SU-DHL-6 (cell line): ENCODE data around the gene EXT2.

Source experiments
- H2AFZ ChIP-seq: fragments of 200-600 bp; sonication (generic); 2 replicates; pipeline ENCODE4 v1.6.1; 2014; ENCODE audit warnings: low read depth, mild to moderate bottlenecking, moderate library complexity, mixed read lengths, antibody characterized with exemption, low read length; ENCODE audit not compliant: severe bottlenecking
- H3F3A ChIP-seq: fragments of 200-600 bp; shearing (Covaris generic); 2 replicates; pipeline ENCODE4 v1.6.0; 2016; ENCODE audit warnings: antibody characterized with exemption, mild to moderate bottlenecking; ENCODE audit not compliant: insufficient read depth
- H3K27ac ChIP-seq: fragments of 200-600 bp; sonication (generic); 2 replicates; pipeline ENCODE4 v1.5.1; 2016; ENCODE audit warnings: low read depth, mild to moderate bottlenecking, low read length, moderate library complexity, mixed read lengths
- H3K27me3 ChIP-seq: fragments of 200-600 bp; sonication (generic), shearing (Covaris generic); 2 replicates; pipeline ENCODE4 v1.6.0; 2014; ENCODE audit warnings: mild to moderate bottlenecking, low read length
- H3K36me3 ChIP-seq: fragments of 200-600 bp; sonication (generic); 2 replicates; pipeline ENCODE4 v1.6.1; 2014; ENCODE audit warnings: mild to moderate bottlenecking, low read length, mixed read lengths
- H3K4me2 ChIP-seq: fragments of 300-600, 200-600 bp; shearing (Covaris generic), sonication (generic); 2 replicates; pipeline ENCODE4 v1.6.0; 2014; ENCODE audit warnings: low read length, low read depth, mild to moderate bottlenecking; ENCODE audit not compliant: poor library complexity, severe bottlenecking
- H3K4me3 ChIP-seq: fragments of 200-600 bp; sonication (generic); 2 replicates; pipeline ENCODE4 v1.5.1; 2014; ENCODE audit warnings: antibody characterized with exemption, low read length, mild to moderate bottlenecking, mixed read lengths; ENCODE audit not compliant: insufficient read depth, poor library complexity, severe bottlenecking
- H3K79me2 ChIP-seq: fragments of 200-600 bp; sonication (generic); 2 replicates; pipeline ENCODE4 v1.6.1; 2014; ENCODE audit warnings: mild to moderate bottlenecking, low read length, moderate library complexity; ENCODE audit not compliant: insufficient read depth
- H3K9ac ChIP-seq: fragments of 200-600 bp; sonication (generic); 2 replicates; pipeline ENCODE4 v1.7.0; 2014; ENCODE audit warnings: mild to moderate bottlenecking, low read length
- H3K9me2 ChIP-seq: fragments of 200-600 bp; sonication (generic); replicated peaks from 2 replicates; pipeline ENCODE4 v1.6.1; 2014; ENCODE audit warnings: low read length; ENCODE audit not compliant: insufficient read depth
- H3K9me3 ChIP-seq: fragments of 200-600 bp; sonication (generic); 2 replicates; pipeline ENCODE4 v1.6.1; 2014; ENCODE audit warnings: low read length, mixed read lengths; ENCODE audit not compliant: insufficient read depth
- H4K20me1 ChIP-seq: fragments of 200-600 bp; sonication (generic); 2 replicates; pipeline ENCODE4 v1.6.1; 2014; ENCODE audit warnings: low read depth, mild to moderate bottlenecking, antibody characterized with exemption, low read length, moderate library complexity, mixed read lengths
- EZH2phosphoT487 ChIP-seq: fragments of 200-600 bp; sonication (generic), shearing (Covaris generic); conservative IDR thresholded peaks from 2 replicates; pipeline ENCODE4 v1.6.1; 2018; ENCODE audit warnings: mild to moderate bottlenecking, antibody characterized with exemption, low read length, moderate library complexity, mixed read lengths
- TF ChIP-seq, protein P1 (sequence below): fragments of 200-600 bp; sonication (generic); IDR thresholded peaks from one replicate; pipeline ENCODE4 v1.5.1; 2017; ENCODE audit warnings: antibody characterized with exemption, mild to moderate bottlenecking, low read length, moderate library complexity; ENCODE audit not compliant: insufficient read depth, poor library complexity, severe bottlenecking

Gene EXT2

DNA sequence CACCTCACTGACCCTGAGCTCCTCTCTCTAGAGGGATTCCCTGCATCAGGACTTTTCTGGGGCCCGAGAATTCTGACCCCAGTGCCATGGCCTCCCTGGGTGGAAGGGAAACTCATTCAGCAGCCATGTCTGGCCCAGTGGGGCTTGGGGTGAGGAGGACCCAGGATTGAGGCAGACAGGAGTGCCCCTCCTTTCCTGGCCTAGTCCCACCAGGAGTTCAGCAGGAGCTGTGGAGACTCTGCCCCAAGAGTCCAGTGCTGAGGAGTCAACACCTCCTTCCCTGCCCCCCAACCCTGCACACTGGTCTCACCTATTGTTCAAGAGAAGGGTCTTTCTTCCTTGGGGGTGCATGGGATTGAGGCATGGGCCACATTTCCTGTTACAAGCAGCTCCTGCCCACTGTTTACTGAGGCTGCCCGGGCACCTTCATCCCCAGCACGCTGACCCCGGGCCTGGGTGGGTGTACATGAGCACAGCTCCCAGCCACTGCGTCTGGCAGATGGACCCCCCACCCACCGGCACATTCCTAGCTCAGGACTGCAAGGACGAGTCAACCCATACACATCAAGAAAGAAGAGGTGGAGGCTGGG lies 180.6 kb downstream of the EXT2 start:
- H3K36me3 ChIP-seq = no peaks in the 10 kb centered on the region
- TF ChIP-seq, protein P1, sequence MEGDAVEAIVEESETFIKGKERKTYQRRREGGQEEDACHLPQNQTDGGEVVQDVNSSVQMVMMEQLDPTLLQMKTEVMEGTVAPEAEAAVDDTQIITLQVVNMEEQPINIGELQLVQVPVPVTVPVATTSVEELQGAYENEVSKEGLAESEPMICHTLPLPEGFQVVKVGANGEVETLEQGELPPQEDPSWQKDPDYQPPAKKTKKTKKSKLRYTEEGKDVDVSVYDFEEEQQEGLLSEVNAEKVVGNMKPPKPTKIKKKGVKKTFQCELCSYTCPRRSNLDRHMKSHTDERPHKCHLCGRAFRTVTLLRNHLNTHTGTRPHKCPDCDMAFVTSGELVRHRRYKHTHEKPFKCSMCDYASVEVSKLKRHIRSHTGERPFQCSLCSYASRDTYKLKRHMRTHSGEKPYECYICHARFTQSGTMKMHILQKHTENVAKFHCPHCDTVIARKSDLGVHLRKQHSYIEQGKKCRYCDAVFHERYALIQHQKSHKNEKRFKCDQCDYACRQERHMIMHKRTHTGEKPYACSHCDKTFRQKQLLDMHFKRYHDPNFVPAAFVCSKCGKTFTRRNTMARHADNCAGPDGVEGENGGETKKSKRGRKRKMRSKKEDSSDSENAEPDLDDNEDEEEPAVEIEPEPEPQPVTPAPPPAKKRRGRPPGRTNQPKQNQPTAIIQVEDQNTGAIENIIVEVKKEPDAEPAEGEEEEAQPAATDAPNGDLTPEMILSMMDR = no peak
- no peak for TF ChIP-seq EZH2phosphoT487

DNA sequence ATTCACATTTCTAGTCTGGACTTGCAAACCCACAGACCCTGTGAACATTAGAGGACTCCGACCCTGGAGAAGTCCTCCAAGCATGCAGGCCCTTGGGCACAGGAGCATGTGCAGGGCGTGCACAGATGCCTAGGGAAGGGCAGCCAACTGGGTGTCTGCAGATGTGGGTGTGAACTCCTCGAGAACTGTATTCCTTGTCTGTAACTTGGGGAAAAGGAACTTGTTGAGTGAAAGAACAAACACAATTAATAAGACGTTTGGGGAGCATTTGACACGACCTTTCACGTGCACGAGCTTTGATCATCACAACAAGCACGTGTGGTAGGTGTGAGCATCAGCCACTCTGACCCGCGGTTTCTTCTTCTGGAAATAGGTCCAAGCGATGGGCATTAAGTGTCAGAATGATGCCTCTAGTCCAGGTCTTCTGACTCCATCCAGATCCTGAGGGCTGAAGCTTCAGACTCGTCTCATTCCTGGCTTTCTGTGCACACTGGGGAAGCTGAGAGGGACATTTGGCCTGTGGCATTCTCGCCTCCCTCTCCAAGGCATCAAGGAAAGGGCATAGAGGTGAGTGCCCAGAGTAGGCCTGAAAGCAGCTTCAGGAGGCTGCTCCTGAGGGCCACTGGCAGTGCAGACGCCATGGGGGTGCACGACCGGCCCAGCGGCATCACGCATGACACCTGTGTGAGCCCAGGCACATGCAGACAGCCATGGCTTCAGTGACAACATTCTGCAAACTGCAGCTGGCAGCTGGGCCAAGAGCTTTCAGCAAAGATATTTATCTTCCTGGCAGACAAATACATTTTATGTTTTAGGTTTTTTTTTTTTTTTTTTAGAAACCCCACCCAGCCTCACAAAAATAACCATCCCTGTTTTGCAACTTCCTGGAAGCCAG lies 182.0 kb downstream of the EXT2 start:
- TF ChIP-seq EZH2phosphoT487 = no peak
- TF ChIP-seq, protein P1 = no peak
- Histone ChIP-seq H2AFZ (no peak overlapping the region), H3K9me3 (no peaks in the 10 kb centered on the region), H3K79me2 (no peaks in the 10 kb centered on the region), H3K27ac (no peak overlapping the region), H3K9me2 (no peaks in the 10 kb centered on the region), H3K4me3 (no peak overlapping the region), H3K36me3 (no peaks in the 10 kb centered on the region), H3F3A (no peaks in the 10 kb centered on the region), H3K4me2 (no peak overlapping the region), H3K9ac (no peak overlapping the region), H4K20me1 (no peaks in the 10 kb centered on the region), H3K27me3 (no peaks in the 10 kb centered on the region)

More for the DNA sequence above, 180.6 kb downstream of the EXT2 start:
- Histone ChIP-seq H4K20me1 (no peaks in the 10 kb centered on the region), H3K27ac (no peak overlapping the region), H3K27me3 (no peaks in the 10 kb centered on the region), H3K79me2 (no peaks in the 10 kb centered on the region), H3F3A (no peaks in the 10 kb centered on the region), H3K4me2 (no peak overlapping the region), H3K9ac (no peak overlapping the region), H3K9me2 (no peaks in the 10 kb centered on the region), H3K4me3 (no peak overlapping the region), H3K9me3 (no peaks in the 10 kb centered on the region), H2AFZ (no peak overlapping the region)

DNA sequence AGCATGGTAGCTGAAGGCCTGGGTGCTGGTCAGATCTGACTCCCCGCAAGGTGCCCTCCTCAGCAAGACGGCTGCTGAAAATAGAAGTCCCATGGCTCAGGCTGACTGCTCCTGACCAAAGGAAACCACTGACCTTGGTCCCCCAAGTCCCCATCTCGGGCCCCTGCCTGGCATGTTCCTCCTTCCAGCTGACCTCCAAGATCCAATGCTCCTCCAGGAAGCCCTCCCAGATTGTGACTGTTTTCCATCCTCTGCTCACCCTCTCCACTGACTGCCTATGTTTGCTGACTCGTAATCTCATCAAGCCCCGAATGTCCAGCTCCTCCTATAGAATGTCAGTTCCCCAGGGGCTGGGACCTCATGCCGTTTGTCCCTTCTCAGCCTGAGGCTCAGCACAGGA lies 184.0 kb downstream of the EXT2 start:
- Histone ChIP-seq H3K4me3 (no peak overlapping the region), H3K9ac (no peak overlapping the region), H4K20me1 (no peaks in the 10 kb centered on the region), H3K9me2 (no peaks in the 10 kb centered on the region), H3K27me3 (no peaks in the 10 kb centered on the region), H2AFZ (no peak overlapping the region), H3K4me2 (no peak overlapping the region), H3K9me3 (no peaks in the 10 kb centered on the region), H3K27ac (no peak overlapping the region), H3K36me3 (no peaks in the 10 kb centered on the region), H3F3A (no peaks in the 10 kb centered on the region), H3K79me2 (no peaks in the 10 kb centered on the region)
- TF ChIP-seq, protein P1 = no peak
- TF ChIP-seq EZH2phosphoT487 = no peak
